LNCAP (cell line): ENCODE measurements around the gene DDX41.

Experiments
- TF ChIP-seq, protein P1 (sequence below): fragments of 450-650 bp; IDR thresholded peaks from 2 replicates; pipeline ENCODE4 v1.5.1; 2017; ENCODE audit warnings: mild to moderate bottlenecking

Gene DDX41

DNA sequence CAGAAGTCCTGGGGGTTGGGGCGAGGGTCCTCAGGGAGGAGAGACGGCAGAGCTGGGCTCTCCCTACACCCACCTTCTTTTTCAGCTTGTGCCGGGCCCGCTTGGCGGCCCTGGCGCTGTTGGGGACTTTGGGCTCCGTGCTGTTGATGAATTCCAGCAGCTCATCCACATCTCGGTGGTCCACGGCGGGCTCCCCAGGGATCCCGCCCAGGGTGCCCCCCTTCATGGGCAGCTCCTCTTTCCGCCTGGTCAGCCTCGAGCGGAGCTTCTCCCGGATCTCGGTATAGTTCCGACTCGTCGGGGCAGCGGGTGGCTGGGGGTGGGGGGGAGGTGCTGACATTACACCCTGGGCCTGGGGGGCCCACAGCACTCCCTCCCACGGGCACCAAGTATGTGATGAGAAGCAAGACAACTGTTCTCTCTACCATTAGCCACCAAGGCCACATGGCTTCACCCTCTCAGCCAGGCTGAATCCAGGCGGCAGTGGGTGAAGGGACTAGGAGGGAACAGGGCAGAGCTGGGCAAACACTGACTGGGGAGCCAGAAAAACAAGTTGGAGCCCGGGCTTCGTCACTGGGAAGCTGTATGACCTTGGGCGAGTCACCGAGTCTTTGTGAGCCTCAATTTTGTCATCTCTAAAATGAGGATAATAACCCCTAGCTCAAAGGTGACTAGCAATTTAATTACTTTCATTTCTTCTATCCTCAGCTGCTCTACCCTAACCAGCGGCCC, 14.6 kb upstream of the DDX41 start:
- TF ChIP-seq, protein P1, sequence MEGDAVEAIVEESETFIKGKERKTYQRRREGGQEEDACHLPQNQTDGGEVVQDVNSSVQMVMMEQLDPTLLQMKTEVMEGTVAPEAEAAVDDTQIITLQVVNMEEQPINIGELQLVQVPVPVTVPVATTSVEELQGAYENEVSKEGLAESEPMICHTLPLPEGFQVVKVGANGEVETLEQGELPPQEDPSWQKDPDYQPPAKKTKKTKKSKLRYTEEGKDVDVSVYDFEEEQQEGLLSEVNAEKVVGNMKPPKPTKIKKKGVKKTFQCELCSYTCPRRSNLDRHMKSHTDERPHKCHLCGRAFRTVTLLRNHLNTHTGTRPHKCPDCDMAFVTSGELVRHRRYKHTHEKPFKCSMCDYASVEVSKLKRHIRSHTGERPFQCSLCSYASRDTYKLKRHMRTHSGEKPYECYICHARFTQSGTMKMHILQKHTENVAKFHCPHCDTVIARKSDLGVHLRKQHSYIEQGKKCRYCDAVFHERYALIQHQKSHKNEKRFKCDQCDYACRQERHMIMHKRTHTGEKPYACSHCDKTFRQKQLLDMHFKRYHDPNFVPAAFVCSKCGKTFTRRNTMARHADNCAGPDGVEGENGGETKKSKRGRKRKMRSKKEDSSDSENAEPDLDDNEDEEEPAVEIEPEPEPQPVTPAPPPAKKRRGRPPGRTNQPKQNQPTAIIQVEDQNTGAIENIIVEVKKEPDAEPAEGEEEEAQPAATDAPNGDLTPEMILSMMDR = no peak

DNA sequence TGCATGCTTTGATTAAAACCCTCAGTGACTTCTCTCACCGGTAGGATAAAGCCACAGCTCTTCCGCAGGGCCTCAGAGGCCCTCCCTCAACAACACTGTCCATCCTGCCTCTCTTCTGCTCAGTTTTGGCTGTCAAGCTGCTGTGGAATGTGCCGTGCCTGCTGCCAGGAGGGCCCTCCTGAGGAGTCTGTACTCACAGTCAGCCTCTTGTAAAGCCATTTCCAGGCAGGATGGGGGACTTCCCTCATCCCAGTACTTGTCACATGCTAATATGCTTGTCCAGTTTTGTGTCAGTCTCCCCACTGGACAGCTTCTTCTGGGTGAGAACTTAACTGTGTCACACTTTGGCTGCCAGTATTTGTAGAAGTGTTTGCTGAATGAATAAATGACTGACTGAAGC, 13.9 kb upstream of the DDX41 start:
- TF ChIP-seq, protein P1 = no peak

DNA sequence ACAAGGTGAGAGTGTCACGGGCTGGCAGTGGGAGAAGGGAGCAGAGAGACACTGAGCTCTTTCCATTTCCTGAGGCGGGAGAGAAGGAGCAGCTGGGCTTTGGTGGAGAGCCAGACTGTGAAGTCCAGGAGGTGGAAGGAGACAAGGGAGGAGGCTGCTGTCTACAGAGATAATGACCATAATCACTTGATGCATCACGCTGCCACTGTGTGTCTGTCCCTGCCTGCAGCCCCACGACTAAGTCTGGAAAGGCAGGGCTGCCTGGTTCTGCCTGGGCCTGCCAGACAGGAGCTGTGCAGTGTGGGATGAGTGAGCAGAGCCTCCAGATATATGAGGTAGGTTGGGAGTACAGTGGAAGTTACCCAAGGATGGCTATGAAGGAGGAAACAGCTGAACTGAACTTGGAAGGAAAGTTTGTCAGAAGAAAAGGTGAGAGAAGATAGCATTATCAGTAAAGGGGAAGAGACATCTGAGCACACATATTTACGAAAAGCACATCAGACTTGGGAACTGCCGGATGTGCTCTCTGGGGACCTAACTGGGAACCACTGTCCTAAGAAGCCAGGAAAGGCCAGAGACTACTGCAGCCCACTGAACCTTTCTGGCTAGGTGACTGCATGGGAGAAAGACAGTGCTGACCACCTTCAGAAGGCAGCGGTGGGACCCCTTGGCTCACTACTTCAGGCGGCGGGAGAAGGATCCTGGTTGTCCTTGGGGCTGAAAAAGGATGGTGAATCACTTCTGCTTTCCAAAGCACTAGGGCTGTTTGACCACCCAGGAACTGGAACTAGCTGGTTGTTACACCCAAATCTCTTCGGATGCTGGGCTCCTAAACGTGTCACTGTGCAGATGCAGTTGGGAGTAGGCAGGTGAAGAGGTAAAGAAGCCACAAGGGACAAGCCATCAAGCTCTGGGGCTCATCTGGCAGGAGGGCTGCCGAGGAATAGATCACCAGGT, 12.8 kb upstream of the DDX41 start:
- TF ChIP-seq, protein P1 = no peak

DNA sequence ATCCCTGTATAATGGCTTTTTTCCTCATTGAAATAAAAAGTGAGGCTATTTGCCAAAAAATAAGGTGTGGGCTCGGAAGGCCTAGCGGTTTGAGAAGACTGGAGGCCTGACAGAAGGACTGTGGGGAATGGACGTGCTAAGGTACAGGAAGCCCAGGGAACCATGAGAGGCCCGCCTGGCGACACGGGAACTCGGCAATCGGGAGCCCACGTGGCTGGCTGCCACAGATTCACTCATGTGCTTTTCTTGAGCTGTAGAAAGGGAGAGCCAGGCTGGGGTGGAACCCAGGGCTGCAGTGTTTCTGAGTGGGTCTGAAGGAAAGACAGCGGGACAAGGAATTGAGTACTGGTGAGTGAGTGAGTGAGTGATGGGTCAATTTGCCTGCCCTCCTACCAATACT, 11.9 kb upstream of the DDX41 start:
- TF ChIP-seq, protein P1 = no peak

DNA sequence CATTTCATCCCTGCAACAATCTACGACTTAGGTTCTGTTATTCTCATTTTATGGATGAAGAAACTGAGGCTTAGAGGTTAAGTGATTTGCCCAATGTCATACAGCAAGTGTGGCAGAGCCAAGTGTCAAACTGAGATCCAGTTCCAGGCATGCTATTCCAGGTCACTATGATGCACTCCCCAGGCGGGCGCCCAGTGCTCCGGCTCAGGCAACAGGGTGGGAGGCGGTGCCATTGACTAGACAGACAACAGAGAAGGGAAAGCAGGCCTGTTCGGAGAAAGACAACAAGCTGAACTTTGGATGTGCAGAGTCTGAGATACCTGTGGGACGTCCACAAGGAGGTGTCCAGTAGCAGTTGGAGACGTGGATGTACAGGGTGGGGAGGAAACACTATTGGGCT, 10.8 kb upstream of the DDX41 start:
- TF ChIP-seq, protein P1 = no peak

DNA sequence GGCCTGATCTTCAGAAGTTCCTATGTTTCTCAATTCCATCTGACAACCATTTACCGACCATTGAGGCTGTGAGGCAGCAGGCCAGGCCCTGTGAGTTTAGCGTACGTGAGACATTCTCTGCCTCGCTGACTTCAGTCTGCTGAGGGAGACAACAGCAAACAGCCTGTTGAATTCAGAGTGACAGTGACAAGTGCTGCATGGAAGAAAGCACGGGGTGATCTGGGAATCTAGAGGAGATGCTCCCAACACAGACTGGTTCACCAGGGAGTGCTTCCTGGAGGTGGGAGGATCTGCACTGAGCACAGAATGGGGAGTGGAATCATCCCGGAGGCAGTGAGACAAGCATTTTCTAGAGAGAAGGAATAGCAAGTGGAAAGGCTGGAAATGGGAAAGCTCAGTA, 10.0 kb upstream of the DDX41 start:
- TF ChIP-seq, protein P1 = no peak

DNA sequence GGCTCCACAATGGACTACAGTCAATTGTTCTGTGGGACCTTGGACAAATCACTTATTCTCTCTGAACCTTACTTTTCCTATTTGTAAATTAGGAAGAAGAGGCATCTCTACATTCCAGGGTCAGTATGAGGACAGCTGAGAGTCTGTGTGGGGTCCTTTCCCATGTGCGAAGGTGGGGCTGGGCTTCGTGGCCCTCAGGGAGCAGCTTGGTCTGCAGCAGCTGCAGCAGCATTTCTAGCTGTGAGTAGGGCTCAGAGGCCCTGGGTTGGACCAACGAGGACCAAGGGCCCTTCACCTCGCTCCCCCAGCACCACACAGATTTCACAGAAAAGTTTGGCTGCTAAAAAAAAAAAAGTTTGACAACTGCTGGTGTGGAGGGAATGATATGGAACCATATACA, 9.4 kb upstream of the DDX41 start:
- TF ChIP-seq, protein P1 = no peak
